ENCODE measurements around the gene IFT80.

GRCh38 chr3:160227419-160227818 lies 171.6 kb downstream of the IFT80 start:
- TF ChIP-seq POLR2A (IDR thresholded peaks at IDR 0.05): no peak
- TF ChIP-seq, protein P1, sequence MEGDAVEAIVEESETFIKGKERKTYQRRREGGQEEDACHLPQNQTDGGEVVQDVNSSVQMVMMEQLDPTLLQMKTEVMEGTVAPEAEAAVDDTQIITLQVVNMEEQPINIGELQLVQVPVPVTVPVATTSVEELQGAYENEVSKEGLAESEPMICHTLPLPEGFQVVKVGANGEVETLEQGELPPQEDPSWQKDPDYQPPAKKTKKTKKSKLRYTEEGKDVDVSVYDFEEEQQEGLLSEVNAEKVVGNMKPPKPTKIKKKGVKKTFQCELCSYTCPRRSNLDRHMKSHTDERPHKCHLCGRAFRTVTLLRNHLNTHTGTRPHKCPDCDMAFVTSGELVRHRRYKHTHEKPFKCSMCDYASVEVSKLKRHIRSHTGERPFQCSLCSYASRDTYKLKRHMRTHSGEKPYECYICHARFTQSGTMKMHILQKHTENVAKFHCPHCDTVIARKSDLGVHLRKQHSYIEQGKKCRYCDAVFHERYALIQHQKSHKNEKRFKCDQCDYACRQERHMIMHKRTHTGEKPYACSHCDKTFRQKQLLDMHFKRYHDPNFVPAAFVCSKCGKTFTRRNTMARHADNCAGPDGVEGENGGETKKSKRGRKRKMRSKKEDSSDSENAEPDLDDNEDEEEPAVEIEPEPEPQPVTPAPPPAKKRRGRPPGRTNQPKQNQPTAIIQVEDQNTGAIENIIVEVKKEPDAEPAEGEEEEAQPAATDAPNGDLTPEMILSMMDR (IDR thresholded peaks at IDR 0.05): no peak
